Activated B cell treated with CpG ODN at 0.5 μM for 24 hours (primary cell): ENCODE measurements around the gene HTD2. TPM values are rescaled to one million over a fixed set of nuclear protein-coding genes. Genes with fewer than 3 reads are reported as not detected.
A peak's percentile ranks its signal among the peaks of the same experiment; 100 is the strongest.

ENCODE experiments used
- ATAC-seq: fragments of 200-7000 bp; cut with Tn5 transposase; one replicate; pipeline ENCODE4 v1.10.0; 2021; ENCODE audit warnings: low read depth, mild to moderate bottlenecking, moderate library complexity
- CTCF ChIA-PET: fragments of 350-600 bp; sonication (Branson Sonifier 250); formaldehyde crosslinking; loops from one replicate; lab custom pipeline; 2021; ENCODE audit warnings: antibody characterized with exemption; lab: Charles Lee
- POLR2A ChIA-PET: fragments of 350-600 bp; sonication (Branson Sonifier 250); formaldehyde crosslinking; loops from one replicate; lab custom pipeline; 2021; ENCODE audit warnings: antibody characterized with exemption; lab: Charles Lee
- DNase-seq: peaks from one replicate; pipeline ENCODE4 v3.0.0; 2022
- H3K27ac Mint-ChIP-seq: one replicate; pipeline ENCODE4 v1.8.0; 2020; ENCODE audit warnings: mixed read lengths
- H3K27me3 Mint-ChIP-seq: one replicate; pipeline ENCODE4 v1.8.0; 2021; ENCODE audit warnings: mixed read lengths
- H3K36me3 Mint-ChIP-seq: one replicate; pipeline ENCODE4 v1.8.0; 2021; ENCODE audit warnings: low read depth, mixed read lengths
- H3K4me1 Mint-ChIP-seq: one replicate; pipeline ENCODE4 v1.8.0; 2021; ENCODE audit warnings: mixed read lengths
- H3K4me3 Mint-ChIP-seq: one replicate; pipeline ENCODE4 v1.8.0; 2020; ENCODE audit warnings: mild to moderate bottlenecking, mixed read lengths
- H3K9me3 Mint-ChIP-seq: one replicate; pipeline ENCODE4 v1.8.0; 2020; ENCODE audit warnings: mixed read lengths
- intact Hi-C: fragments of 100-400 bp; cut with micrococcal nuclease; formaldehyde crosslinking; loops from one replicate; pipeline ENCODE4 v1.15.1; 2024
- total RNA-seq: library from RNA; stranded (reverse); gene quantifications from 2 replicates; pipeline ENCODE4 v1.2.3, GENCODE V29; 2022
- TF ChIP-seq, protein P1 (sequence below): fragments of 200-600 bp; IDR thresholded peaks from one replicate; pipeline ENCODE4 v1.8.0; 2022; ENCODE audit warnings: antibody characterized with exemption, mild to moderate bottlenecking

HTD2 gene
- total RNA-seq, 1 donor from 2014 or later: 11.4 TPM

DNA sequence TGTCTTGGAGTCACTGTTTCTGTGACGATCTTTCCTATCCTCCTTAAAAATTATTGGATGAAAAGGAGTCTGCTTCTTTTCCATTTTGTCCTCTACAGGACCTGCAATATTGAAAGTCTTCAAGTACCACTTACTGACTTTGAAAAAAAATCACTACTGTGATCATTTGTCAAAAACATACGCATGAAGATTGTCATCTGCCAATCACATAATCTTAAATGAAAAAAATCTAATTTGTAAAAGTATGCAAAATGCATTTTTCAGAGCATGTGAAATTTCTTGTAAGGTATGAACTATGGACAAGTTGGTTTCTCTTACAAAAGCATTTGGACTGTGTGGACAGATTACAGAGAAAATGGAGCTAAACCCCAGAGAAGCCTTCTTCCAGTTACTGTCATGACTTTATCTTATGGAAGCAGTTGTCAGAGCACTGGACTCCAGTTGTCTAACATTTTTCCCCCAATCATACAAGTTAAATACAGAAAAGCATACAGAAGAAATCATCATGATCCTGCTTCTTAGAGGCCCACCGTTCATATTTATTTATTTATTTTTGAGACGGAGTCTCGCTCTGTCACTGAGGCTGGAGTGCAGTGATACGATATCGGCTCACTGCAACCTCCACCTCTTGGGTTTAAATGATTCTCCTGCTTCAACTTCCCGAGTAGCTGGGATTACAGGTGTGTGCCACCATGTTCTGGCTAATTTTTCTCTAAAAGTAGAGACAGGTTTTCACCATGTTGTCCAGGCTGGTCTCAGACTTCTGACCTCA lies 23.0 kb downstream of the HTD2 start:
- H3K9me3 Mint-ChIP-seq: no peaks in the 10 kb centered on the region
- intact Hi-C loops: no loop called here
- DNase-seq: no peak
- no peak for ATAC-seq
- CTCF ChIA-PET: no interaction called here
- peaks cover 6% of the 10 kb centered on the region for H3K36me3 Mint-ChIP-seq
- no peak overlapping the region for H3K4me3 Mint-ChIP-seq
- peaks cover 37% of the 10 kb centered on the region for H3K4me1 Mint-ChIP-seq
- no peaks in the 10 kb centered on the region for H3K27me3 Mint-ChIP-seq
- TF ChIP-seq, protein P1, sequence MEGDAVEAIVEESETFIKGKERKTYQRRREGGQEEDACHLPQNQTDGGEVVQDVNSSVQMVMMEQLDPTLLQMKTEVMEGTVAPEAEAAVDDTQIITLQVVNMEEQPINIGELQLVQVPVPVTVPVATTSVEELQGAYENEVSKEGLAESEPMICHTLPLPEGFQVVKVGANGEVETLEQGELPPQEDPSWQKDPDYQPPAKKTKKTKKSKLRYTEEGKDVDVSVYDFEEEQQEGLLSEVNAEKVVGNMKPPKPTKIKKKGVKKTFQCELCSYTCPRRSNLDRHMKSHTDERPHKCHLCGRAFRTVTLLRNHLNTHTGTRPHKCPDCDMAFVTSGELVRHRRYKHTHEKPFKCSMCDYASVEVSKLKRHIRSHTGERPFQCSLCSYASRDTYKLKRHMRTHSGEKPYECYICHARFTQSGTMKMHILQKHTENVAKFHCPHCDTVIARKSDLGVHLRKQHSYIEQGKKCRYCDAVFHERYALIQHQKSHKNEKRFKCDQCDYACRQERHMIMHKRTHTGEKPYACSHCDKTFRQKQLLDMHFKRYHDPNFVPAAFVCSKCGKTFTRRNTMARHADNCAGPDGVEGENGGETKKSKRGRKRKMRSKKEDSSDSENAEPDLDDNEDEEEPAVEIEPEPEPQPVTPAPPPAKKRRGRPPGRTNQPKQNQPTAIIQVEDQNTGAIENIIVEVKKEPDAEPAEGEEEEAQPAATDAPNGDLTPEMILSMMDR: no peak
- POLR2A ChIA-PET: no interaction called here
- no peak overlapping the region for H3K27ac Mint-ChIP-seq

DNA sequence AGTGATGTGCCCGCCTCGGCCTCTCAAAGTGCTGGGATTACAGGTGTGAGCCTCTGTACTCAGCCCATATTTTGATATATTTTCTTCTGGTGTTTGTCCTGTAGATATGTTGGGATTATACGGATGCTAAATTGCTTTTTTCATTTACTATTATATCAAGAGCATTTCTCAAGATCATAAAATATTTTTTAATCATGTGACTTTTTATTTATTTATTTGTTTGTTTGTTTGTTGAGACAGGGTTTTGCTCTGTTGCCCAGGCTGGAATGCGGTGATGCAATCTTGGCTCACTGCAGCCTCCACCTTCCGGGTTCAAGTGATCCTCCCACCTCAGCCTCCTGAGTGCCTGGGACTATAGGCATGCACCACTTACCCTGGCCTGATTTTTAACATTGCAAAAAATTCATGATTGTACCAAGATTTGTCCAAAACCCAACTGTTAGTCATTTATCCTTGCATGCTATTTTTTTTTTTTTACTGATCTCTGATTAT lies 23.6 kb downstream of the HTD2 start:
- POLR2A ChIA-PET: interaction anchor here (15.4 kb wide), 1 partner anchor 23 kb away, joined by 565 read pairs; no protein-coding TSS in a partner anchor
- TF ChIP-seq, protein P1: no peak
- intact Hi-C loops: loop anchor here (5.0 kb wide), 1 partner anchor 37 kb away; no protein-coding TSS in a partner anchor
- H3K36me3 Mint-ChIP-seq: peaks cover 6% of the 10 kb centered on the region
- H3K9me3 Mint-ChIP-seq: no peaks in the 10 kb centered on the region
- ATAC-seq: no peak
- H3K27ac Mint-ChIP-seq: no peak overlapping the region
- H3K27me3 Mint-ChIP-seq: no peaks in the 10 kb centered on the region
- no peak for DNase-seq
- CTCF ChIA-PET: interaction anchor here (1.0 kb wide), 1 partner anchor 85 kb away, joined by 3 read pairs; no protein-coding TSS in a partner anchor
- H3K4me1 Mint-ChIP-seq: peaks cover 37% of the 10 kb centered on the region
- no peak overlapping the region for H3K4me3 Mint-ChIP-seq

DNA sequence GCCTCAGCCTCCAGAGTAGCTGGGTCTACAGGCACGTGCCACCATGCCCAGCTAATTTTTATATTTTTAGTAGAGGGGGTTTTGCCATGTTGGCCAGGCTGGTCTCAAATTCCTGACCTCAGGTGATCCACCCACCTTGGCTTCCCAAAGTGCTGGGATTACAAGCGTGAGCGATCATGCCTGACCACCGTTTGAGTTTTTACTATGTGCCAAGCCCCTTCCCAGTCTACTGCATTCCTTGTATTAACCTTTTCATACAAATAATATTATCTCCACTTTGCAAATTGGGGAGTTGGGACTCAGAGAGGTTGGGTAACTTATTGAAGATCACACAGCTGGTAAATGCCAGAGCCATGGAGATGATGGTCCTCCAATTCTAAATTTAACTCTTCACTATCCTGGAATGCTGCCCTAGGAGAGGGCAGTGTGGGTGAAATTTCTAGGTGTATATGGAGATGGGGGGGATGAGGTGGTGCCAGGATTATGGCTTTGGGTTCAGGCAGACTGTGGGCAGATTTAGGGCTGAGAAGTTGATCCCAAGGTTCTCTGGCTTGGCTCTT lies 25.4 kb downstream of the HTD2 start:
- CTCF ChIA-PET: interaction anchor here (0.8 to 10.2 kb wide), 8 partner anchors 10 to 160 kb away, joined by 3 to 125 read pairs (median 4); partner anchors contain the start of genes HTD2, KCTD6, PDHB and RPP14
- POLR2A ChIA-PET: interaction anchor here (0.6 to 15.4 kb wide), 2 partner anchors 21 to 51 kb away, joined by 5 to 565 read pairs; no protein-coding TSS in a partner anchor
- no peaks in the 10 kb centered on the region for H3K27me3 Mint-ChIP-seq
- H3K9me3 Mint-ChIP-seq: no peaks in the 10 kb centered on the region
- H3K4me1 Mint-ChIP-seq: peaks cover 39% of the 10 kb centered on the region
- no peak for ATAC-seq
- no peak for DNase-seq
- H3K27ac Mint-ChIP-seq: no peak overlapping the region
- TF ChIP-seq, protein P1: no peak
- H3K36me3 Mint-ChIP-seq: peaks cover 15% of the 10 kb centered on the region
- peak overlapping the region; percentile 78 for H3K4me3 Mint-ChIP-seq
- intact Hi-C loops: loop anchor here (1.0 to 5.0 kb wide), 4 partner anchors 7 to 160 kb away; partner anchors contain the start of gene PDHB

DNA sequence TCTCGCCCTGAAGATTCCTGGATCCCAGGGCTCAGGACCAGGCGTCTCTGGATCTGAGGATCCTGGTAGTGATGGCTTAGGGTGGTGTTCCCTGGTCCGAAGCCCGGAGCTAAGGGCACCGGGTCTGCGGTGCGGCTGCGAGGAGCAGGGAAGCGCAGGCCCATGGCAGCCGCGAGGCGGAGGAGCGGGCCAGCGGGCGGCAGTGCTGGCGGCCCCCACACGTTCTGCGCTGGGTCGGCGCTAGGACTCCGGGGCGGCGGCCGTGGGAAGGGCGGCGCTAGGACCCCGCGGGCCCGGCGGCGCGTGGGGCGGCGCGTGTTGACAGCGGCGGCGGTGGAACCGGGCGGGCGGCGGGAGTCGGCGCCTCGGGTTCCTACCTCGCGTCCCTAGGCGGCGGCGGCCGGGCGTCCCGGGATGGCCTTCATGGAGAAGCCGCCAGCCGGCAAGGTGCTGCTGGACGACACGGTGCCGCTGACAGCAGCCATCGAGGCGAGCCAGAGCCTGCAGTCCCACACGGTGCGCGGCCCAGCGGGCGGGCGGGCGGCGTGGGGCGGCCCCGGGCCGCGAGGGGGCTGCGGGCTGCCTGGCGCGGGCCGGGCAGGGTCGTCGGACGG lies 26.4 kb downstream of the HTD2 start, which contains the start of gene PXK:
Gene PXK (plus strand): TSS at position 318 of the 614 bp plus-strand sequence. CDS start 97 bp downstream, at position 415.
- H3K27ac Mint-ChIP-seq: peak within 1 kb of the TSS; percentile 99
- peaks cover 49% of the 10 kb centered on the region for H3K4me1 Mint-ChIP-seq
- H3K4me3 Mint-ChIP-seq: peak within 1 kb of the TSS; percentile 100
- CTCF ChIA-PET: interaction anchor here (0.8 to 10.2 kb wide), 11 partner anchors 11 to 159 kb away, joined by 3 to 125 read pairs (median 5); partner anchors contain the start of genes HTD2, KCTD6 and RPP14
- POLR2A ChIA-PET: interaction anchor here (0.6 to 15.4 kb wide), 12 partner anchors 8 to 1550 kb away, joined by 3 to 565 read pairs (median 6); partner anchors contain the start of genes HTD2, KCTD6, RPP14 and SLMAP
- DNase-seq (peak; percentile 84), ATAC-seq (peak; percentile 74)
- no peaks in the 10 kb centered on the region for H3K9me3 Mint-ChIP-seq
- peaks cover 19% of the 10 kb centered on the region for H3K36me3 Mint-ChIP-seq
- TF ChIP-seq, protein P1: no peak
- intact Hi-C loops: loop anchor here (1.0 to 5.0 kb wide), 7 partner anchors 8 to 159 kb away; partner anchors contain the start of genes HTD2, PDHB and RPP14
- H3K27me3 Mint-ChIP-seq: no peaks in the 10 kb centered on the region
